A673 (cell line): ENCODE results near the gene AKAP1. TPM values are rescaled to one million over a fixed set of nuclear protein-coding genes. Genes with fewer than 3 reads are reported as not detected.
A peak's percentile ranks its signal among the peaks of the same experiment; 100 is the strongest.

Experiments
- BruUV-seq: library from RNA; stranded (reverse); fragments of 400-500 nt; replicated peaks from 2 replicates; lab custom pipeline; 2021; lab: Mats Ljungman, UMichigan
- CTCF ChIA-PET: fragments of 300-600 bp; sonication (Branson Sonifier 250); formaldehyde crosslinking; loops from one replicate; lab custom pipeline; 2022; ENCODE audit warnings: antibody characterized with exemption; lab: Charles Lee
- POLR2A ChIA-PET: fragments of 300-600 bp; sonication (Branson Sonifier 250); formaldehyde crosslinking; loops from one replicate; lab custom pipeline; 2022; ENCODE audit warnings: antibody characterized with exemption; ENCODE audit not compliant: low non-redundant PET; lab: Charles Lee
- DNase-seq: peaks from one replicate; pipeline ENCODE4 v3.0.0-alpha.2; 2015; ENCODE audit warnings: low spot score
- H3K27ac ChIP-seq: fragments of 200-600 bp; sonication (generic); 2 replicates; pipeline ENCODE4 v1.5.1; 2016; ENCODE audit warnings: mixed run types, low read depth, mild to moderate bottlenecking, mixed read lengths, antibody characterized with exemption, low read length; ENCODE audit not compliant: poor library complexity, severe bottlenecking
- H3K27me3 ChIP-seq: fragments of 200-600 bp; sonication (generic); replicated peaks from 2 replicates; pipeline ENCODE4 v1.6.1; 2017; ENCODE audit warnings: mixed run types, low read depth, mild to moderate bottlenecking, mixed read lengths, antibody characterized with exemption, low read length; ENCODE audit not compliant: insufficient read depth, poor library complexity
- H3K36me3 ChIP-seq: fragments of 200-600 bp; sonication (generic); 2 replicates; pipeline ENCODE4 v1.6.1; 2016; ENCODE audit warnings: mixed run types, mild to moderate bottlenecking, mixed read lengths, antibody characterized with exemption, low read length; ENCODE audit not compliant: insufficient read depth, poor library complexity, severe bottlenecking
- H3K4me1 ChIP-seq: fragments of 200-600 bp; sonication (generic); 2 replicates; pipeline ENCODE4 v1.6.1; 2017; ENCODE audit warnings: mixed run types, mild to moderate bottlenecking, mixed read lengths, antibody characterized with exemption, low read length; ENCODE audit not compliant: insufficient read depth, poor library complexity, severe bottlenecking
- H3K4me3 ChIP-seq: fragments of 200-600 bp; sonication (generic); 2 replicates; pipeline ENCODE4 v1.5.1; 2016; ENCODE audit warnings: low read depth, mixed run types, mild to moderate bottlenecking, mixed read lengths, low read length; ENCODE audit not compliant: poor library complexity, severe bottlenecking
- H3K9me3 ChIP-seq: fragments of 200-600 bp; sonication (generic); 2 replicates; pipeline ENCODE4 v1.6.1; 2016; ENCODE audit warnings: mixed run types, low read depth, mild to moderate bottlenecking, mixed read lengths, antibody characterized with exemption, low read length; ENCODE audit not compliant: poor library complexity, severe bottlenecking
- CTCF ChIP-seq: fragments of 300-800, 200-600 bp; sonication (generic); conservative IDR thresholded peaks from 2 replicates; pipeline ENCODE4 v1.5.1; 2017; ENCODE audit warnings: low read depth, mild to moderate bottlenecking, antibody characterized with exemption, low read length, moderate library complexity, mixed read lengths
- EZH2 ChIP-seq: fragments of 200-600 bp; sonication (generic); IDR thresholded peaks from 2 replicates; pipeline ENCODE4 v1.6.1; 2017; ENCODE audit warnings: borderline replicate concordance, low read depth, mild to moderate bottlenecking, mixed read lengths, antibody characterized with exemption, low read length; ENCODE audit not compliant: poor library complexity, severe bottlenecking
- intact Hi-C: fragments of 100-400 bp; cut with micrococcal nuclease; formaldehyde crosslinking; loops from one replicate; pipeline ENCODE4 v1.10.0; 2022; ENCODE audit not compliant: unreplicated experiment
- total RNA-seq: library from RNA; stranded (reverse); gene quantifications from 2 replicates; pipeline ENCODE4 v1.2.3, GENCODE V29; 2021

AKAP1 gene
- total RNA-seq, 1 experiment from 2014 or later: 43.4 TPM

DNA sequence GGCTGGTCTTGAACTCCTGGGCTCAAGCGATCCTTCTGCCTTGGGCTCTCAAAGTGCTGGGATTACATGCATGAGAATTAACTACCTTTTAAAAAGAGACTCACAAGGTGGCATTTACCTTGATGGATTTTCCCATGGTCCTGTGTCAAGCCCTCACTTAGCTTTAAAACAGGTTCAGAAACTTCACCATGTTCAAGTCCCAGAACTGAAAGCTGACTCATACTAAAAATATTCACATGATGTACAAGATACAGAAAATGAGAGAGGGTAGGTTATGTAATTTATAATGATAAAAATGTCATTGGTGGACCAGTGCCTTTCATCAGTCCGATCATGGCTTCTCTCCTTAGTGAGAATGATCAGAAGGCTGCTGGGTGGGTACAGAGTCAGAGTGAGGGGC lies 4.3 kb upstream of the AKAP1 start:
- no peaks in the 10 kb centered on the region for H3K36me3 ChIP-seq
- H3K4me3 ChIP-seq: no peak overlapping the region
- H3K27me3 ChIP-seq: no peaks in the 10 kb centered on the region
- intact Hi-C loops: no loop called here
- no peaks in the 10 kb centered on the region for H3K9me3 ChIP-seq
- TF ChIP-seq EZH2 (no peak), CTCF (no peak)
- POLR2A ChIA-PET: no interaction called here
- CTCF ChIA-PET: no interaction called here
- no peak for DNase-seq
- no peaks in the 10 kb centered on the region for H3K4me1 ChIP-seq
- no TSS peak for BruUV-seq
- no peak overlapping the region for H3K27ac ChIP-seq

GRCh38 chr17:57082441-57082840 lies 2.6 kb upstream of the AKAP1 start:
- BruUV-seq: no TSS peak
- Histone ChIP-seq H3K9me3 (no peaks in the 10 kb centered on the region), H3K4me1 (peaks cover 5% of the 10 kb centered on the region), H3K27ac (no peak overlapping the region), H3K4me3 (no peak overlapping the region), H3K27me3 (no peaks in the 10 kb centered on the region), H3K36me3 (no peaks in the 10 kb centered on the region)
- intact Hi-C loops: no loop called here
- ChIA-PET POLR2A (no interaction called here), CTCF (no interaction called here)
- DNase-seq: no peak
- TF ChIP-seq CTCF (no peak), EZH2 (no peak)

- peak overlapping the region; percentile 56 for H3K4me3 ChIP-seq
- CTCF ChIA-PET: no interaction called here
- peaks cover 5% of the 10 kb centered on the region for H3K4me1 ChIP-seq
- no peaks in the 10 kb centered on the region for H3K9me3 ChIP-seq
- H3K27me3 ChIP-seq: no peaks in the 10 kb centered on the region
- no peak for DNase-seq
- TSS peak; percentile 88 for BruUV-seq
- intact Hi-C loops: no loop called here
- POLR2A ChIA-PET: no interaction called here
- peak overlapping the region; percentile 80 for H3K27ac ChIP-seq
- H3K36me3 ChIP-seq: no peaks in the 10 kb centered on the region
- no peak for TF ChIP-seq CTCF
- no peak for TF ChIP-seq EZH2
Measured at GRCh38 chr17:57084361-57084801, 665 bp upstream of the AKAP1 start.
